Measurements from ENCODE around the gene EVC2. TPM values are rescaled to one million over a fixed set of nuclear protein-coding genes. Genes with fewer than 3 reads are reported as not detected.

Gene EVC2
- total and polyA plus RNA-seq, 2 of the 13 experiments (the other 11 are each of a cell fraction or from before 2014, with no cell fraction given): not detected

- H3K9me3 ChIP-seq (ENCODE audit: low read length): no peaks in the 10 kb centered on the region
- no peaks in the 10 kb centered on the region for H3K79me2 ChIP-seq (ENCODE audit: insufficient read depth, low read length)
- H3K36me3 ChIP-seq (replicated peaks in 1 of 2; ENCODE audit: control insufficient read depth in 1 of 2, insufficient read depth in 2 of 2, low read length in 2 of 2): peaks cover 8 to 45% of the 10 kb centered on the region in 2 experiments
- H4K20me1 ChIP-seq (ENCODE audit: insufficient read depth, low read length): no peaks in the 10 kb centered on the region
- H2AFZ ChIP-seq (ENCODE audit: low read length): no peak overlapping the region
- DNase-seq (ENCODE audit: low spot score) (no peak), FAIRE-seq (no peak), ATAC-seq (no peak)
- intact Hi-C loops (cut with micrococcal nuclease; ENCODE audit: unreplicated experiment): no loop called here
- in situ Hi-C loops (cut with HindIII; ENCODE audit: extremely low pct_ligation_motif_present, low pct_unique_long_range_greater_than_20kb): no loop called here
- CTCF ChIA-PET (ENCODE audit: low intra/inter-chr PET ratio, low total read pairs): no interaction called here
- H3K27ac ChIP-seq (ENCODE audit: extremely low read length, insufficient read depth, low read length): no peak overlapping the region
- H3K4me2 ChIP-seq (ENCODE audit: low read depth, low read length): no peak overlapping the region
- TF ChIP-seq ZNF574 (CRISPR knock-in tag; IDR thresholded peaks at IDR 0.05) (no peak), EED (CRISPR knock-in tag; IDR thresholded peaks at IDR 0.05) (no peak), ZBTB42 (CRISPR knock-in tag; IDR thresholded peaks at IDR 0.05) (no peak), ZNF713 (CRISPR knock-in tag; IDR thresholded peaks at IDR 0.05) (no peak), THAP11 (CRISPR knock-in tag; IDR thresholded peaks at IDR 0.05) (no peak), ADNP (CRISPR knock-in tag; IDR thresholded peaks at IDR 0.05) (no peak), TFDP1 (CRISPR knock-in tag; IDR thresholded peaks at IDR 0.05; ENCODE audit: borderline replicate concordance) (no peak), RBFOX2 (IDR thresholded peaks at IDR 0.05; ENCODE audit: low read depth, low read length) (no peak), AFF4 (CRISPR knock-in tag; IDR thresholded peaks at IDR 0.05) (no peak), TBP (CRISPR knock-in tag; IDR thresholded peaks at IDR 0.05) (no peak), MIER2 (CRISPR knock-in tag; IDR thresholded peaks at IDR 0.05) (no peak), ZNF552 (CRISPR knock-in tag; IDR thresholded peaks at IDR 0.05; ENCODE audit: borderline replicate concordance) (no peak)
- POLR2A ChIA-PET: no interaction called here
- H3K27me3 ChIP-seq (ENCODE audit: control insufficient read depth in 1 of 2, insufficient read depth in 2 of 2, low read length in 2 of 2): no peaks in the 10 kb centered on the region
- no TSS peak for BruUV-seq (replicated peaks)
- no peaks in the 10 kb centered on the region for H3K4me1 ChIP-seq (ENCODE audit: insufficient read depth, low read length)
- no peak overlapping the region for H3K9ac ChIP-seq (ENCODE audit: insufficient read depth, low read depth, low read length)
- 98% methylated on average over 2 of the region's 2 CpGs for WGBS (ENCODE audit: low lambda C conversion rate)
- H3K4me3 ChIP-seq (replicated peaks in 1 of 3; ENCODE audit: insufficient read depth in 1 of 3, low read depth in 2 of 3, low read length in 3 of 3): no peak overlapping the region
Observed at GRCh38 chr4:5738061-5738460, 29.7 kb upstream of the EVC2 start.
